Endothelial cell of umbilical vein (primary cell): ENCODE measurements around the gene DMD.

Experiments used
- CTCF ChIP-seq, 2 donors: IDR thresholded peaks; 1 replicate in 1 of 2; 2 replicates in 1 of 2; pipeline ENCODE4 v1.5.1; 2011; ENCODE audit warnings: low read length in 2 of 2, mild to moderate bottlenecking in 2 of 2, moderate library complexity in 2 of 2, control low read depth in 1 of 2, inconsistent platforms in 1 of 2, low read depth in 1 of 2; ENCODE audit not compliant: insufficient read depth in 1 of 2; ENCODE audit errors: extremely low read depth in 1 of 2
- EZH2 ChIP-seq: IDR thresholded peaks from 2 replicates; pipeline ENCODE4 v1.6.1; 2012; ENCODE audit warnings: borderline replicate concordance, low read depth, mild to moderate bottlenecking, moderate library complexity, low read length, inconsistent platforms; ENCODE audit not compliant: severe bottlenecking
- FOS ChIP-seq: IDR thresholded peaks from 2 replicates; pipeline ENCODE4 v1.6.1; 2011; ENCODE audit warnings: mild to moderate bottlenecking, low read length, moderate library complexity, borderline replicate concordance; ENCODE audit not compliant: insufficient read depth
- MYC ChIP-seq: IDR thresholded peaks from one replicate; pipeline ENCODE4 v1.6.1; 2011; ENCODE audit warnings: mild to moderate bottlenecking, low read depth, low read length
- POLR2A ChIP-seq: IDR thresholded peaks from 2 replicates; pipeline ENCODE4 v1.6.1; 2012; ENCODE audit warnings: low read depth, mild to moderate bottlenecking, control low read depth, low read length

GRCh38 chrX:31604629-31605221 is 1606.6 kb downstream of the DMD start:
- TF ChIP-seq CTCF (IDR thresholded peaks at IDR 0.05; ENCODE audit: extremely low read depth in 1 of 2, insufficient read depth in 1 of 2, low read depth in 1 of 2, low read length in 2 of 2), result no peak
- no peak for TF ChIP-seq EZH2
- TF ChIP-seq MYC, result no peak
- TF ChIP-seq FOS, result no peak
- TF ChIP-seq POLR2A, result no peak
